ENCODE data around the gene SNUPN.

Gene SNUPN

GRCh38 chr15:75625542-75626347 is at the start of gene SNUPN:
TSS of gene SNUPN (minus strand) at chr15:75625725. CDS start at chr15:75621051, 4,674 bp downstream.
- peak; percentile 89 to 92 for DNase-seq

GRCh38 chr15:75674366-75674765 is 48.8 kb upstream of the SNUPN start:
- DNase-seq: no peak

- DNase-seq: no peak
These were observed 48.1 kb upstream of the SNUPN start for GRCh38 chr15:75673426-75674235.

GRCh38 chr15:75672646-75673425 is 47.3 kb upstream of the SNUPN start:
- DNase-seq: no peak

DNA sequence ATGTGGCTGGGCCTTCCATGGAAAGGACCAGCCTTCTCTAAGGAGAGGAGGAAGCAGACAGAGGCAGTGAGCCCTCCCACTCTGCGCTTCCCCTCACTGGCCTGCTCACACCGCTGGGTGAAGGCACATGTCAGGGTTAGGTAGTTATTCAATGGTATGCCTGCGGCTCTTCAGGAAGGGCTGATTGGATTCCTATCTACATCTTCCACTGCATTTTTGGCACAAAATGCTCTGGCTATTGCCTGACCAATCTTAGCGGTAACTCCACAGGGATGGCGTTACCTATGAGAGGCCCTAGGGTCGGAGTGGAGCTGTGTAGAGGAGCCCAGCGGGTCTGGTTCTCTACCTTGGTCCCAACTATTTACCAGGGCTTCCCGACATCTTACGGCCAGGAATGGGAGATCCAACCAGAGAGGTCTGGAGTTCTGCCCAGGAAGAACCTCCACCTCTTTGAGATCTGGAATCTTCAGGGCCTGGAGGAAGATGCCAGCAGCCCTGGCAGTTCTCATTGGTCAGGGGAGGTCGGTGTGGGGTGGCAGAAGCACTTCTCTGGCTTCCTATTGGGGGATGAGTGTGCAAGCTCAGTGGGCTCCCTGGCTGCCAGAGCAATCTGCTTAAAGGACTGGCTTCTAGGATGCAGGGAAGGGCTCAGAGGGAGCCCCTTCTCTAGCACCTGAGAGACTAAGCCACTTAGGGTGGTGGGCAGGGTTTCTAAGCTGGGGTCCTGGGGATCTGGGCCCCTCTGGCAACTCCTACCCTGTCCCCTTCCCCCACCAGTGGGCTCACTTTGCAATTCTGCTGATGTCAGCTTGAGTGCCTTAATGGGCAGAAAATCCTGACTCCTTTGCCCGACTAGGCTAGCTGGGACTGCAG is 46.4 kb upstream of the SNUPN start:
- no peak for DNase-seq

DNA sequence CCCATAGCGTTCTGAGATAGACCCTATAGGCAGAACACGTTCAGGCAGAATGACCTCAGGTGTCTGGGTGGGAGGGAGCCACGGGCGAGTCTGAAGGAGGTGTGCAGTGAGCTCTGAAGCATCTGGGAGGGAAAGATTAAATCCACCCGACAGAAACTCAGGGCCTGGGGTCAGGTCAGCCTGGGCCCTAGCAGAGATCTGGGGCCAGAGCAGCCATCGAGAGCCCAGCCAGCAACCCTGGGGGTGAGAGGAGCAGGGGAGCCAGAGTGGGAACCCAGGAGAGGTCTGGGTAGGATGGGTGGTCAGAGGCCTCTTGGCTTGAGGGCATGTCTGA is 44.3 kb upstream of the SNUPN start:
- no peak for DNase-seq

GRCh38 chr15:75669191-75669878 is 43.8 kb upstream of the SNUPN start:
- DNase-seq: no peak

GRCh38 chr15:75666823-75667501 is 41.4 kb upstream of the SNUPN start:
- DNase-seq: no peak

- DNase-seq: no peak
These were observed 38.5 kb upstream of the SNUPN start for GRCh38 chr15:75663931-75664421.

- no peak for DNase-seq
These were observed 37.4 kb upstream of the SNUPN start for GRCh38 chr15:75662823-75663519.

- DNase-seq: no peak
These were observed 36.2 kb upstream of the SNUPN start for GRCh38 chr15:75661756-75662140.

GRCh38 chr15:75661100-75661755 is 35.7 kb upstream of the SNUPN start:
- no peak for DNase-seq

DNA sequence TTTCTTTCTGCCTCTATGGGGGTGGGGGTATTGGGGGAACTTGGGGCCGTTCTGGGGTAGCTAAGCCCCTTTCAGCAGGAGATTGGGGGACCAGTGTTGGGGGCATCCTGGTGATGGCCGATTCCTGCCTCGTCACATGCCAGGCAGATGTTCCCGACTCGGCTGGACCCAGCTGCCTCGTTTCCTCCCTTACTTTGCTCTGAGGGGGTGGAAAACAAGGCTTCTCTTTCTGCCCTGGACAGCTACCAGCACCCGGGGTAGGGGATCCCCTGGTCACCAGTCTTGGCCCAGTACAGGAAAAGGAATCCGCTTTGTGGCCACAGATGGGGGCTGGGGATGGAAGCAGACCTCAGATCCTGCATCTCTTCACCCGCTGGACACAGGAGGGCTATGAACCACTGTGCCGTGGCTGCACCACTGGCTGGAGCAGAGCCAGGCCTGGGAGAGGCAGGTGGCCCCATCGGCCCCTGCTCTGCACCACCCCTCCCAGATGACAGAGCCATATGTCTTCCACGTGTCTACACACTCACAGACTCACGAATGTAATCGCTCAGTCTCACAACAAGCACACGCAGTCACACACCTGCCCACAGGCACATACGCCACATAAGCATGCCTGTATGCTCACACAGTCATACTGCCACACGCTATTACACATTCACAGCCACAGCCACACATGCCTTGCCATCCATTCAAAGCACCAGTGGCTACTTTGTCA is 34.6 kb upstream of the SNUPN start:
- DNase-seq: no peak

GRCh38 chr15:75659141-75659771 is 33.7 kb upstream of the SNUPN start:
- DNase-seq: no peak

DNA sequence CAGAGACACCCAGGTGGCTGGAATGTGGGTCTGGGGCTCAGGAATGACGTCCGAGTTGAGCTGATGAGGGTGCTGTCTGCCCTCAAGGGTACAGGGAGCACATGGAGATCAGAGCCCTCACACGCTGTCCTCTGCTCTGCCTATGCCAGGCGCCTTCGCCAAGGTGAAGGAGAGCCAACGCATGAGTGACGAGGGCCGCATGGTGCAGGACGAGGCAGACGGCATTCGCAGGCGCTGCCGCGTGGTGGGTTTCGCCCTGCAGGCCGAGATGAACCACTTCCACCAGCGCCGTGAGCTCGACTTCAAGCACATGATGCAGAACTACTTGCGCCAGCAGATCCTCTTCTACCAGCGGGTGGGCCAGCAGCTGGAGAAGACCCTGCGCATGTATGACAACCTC is 31.3 kb upstream of the SNUPN start:
- DNase-seq: no peak

DNA sequence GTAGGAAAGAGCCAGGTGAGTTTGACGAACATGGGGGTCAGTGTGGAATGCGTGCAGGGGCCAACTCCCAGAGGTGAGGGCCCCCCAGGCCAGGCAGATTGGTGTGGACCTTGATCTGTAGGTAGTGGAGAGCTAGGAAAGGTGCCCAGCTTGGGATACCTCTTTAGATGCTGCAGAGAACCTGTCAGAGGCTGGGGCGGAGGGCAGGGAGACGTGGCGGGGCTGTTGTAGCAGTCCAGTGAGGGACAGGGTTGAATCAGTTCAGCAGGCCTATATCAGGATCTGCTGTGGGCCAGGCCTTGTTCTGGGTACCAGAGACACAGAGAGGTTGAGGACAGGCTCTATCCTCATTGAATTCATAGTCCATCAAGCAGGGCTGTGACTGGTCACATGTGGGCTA is 30.8 kb upstream of the SNUPN start:
- DNase-seq: no peak

DNA sequence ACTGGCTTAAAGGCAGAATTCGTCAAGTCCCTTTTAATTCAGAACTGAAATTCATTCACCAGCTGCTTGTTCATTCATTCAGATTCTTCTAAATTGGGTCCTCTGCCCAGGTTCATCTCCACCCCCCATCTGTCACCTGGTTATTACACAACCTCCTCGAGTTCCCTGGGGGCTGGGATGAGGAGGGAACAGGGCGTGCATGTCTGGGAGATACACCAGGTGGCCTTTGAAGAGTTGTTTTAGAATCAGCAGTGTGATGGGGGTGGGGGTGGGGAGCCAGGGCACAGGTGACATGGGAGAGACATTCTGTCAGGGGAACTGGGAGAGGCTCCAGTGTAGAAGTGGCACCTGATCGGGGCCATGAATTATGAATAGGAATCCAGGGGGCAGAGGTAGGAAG is 30.4 kb upstream of the SNUPN start:
- DNase-seq: no peak

- no peak for DNase-seq
These were observed 28.8 kb upstream of the SNUPN start for GRCh38 chr15:75654201-75654907.
